Measurements from ENCODE around the gene NT5M. TPM values are rescaled to one million over a fixed set of nuclear protein-coding genes. Genes with fewer than 3 reads are reported as not detected.

The NT5M gene
- total RNA-seq, 2 experiments from 2014 or later: 7.7 to 8.1 TPM

GRCh38 chr17:17305281-17305801 is 2.2 kb downstream of the NT5M start:
- Mint-ChIP-seq H3K4me1 (ENCODE audit: low read depth) (peaks cover 28% of the 10 kb centered on the region), H3K27ac (peak overlapping the region; percentile 37), H3K9me3 (no peaks in the 10 kb centered on the region), H3K27me3 (ENCODE audit: low read depth) (no peaks in the 10 kb centered on the region), H3K4me3 (peak overlapping the region; percentile 61), H3K36me3 (ENCODE audit: low read depth) (peaks cover 2% of the 10 kb centered on the region)
- DNase-seq: peak; percentile 68
- intact Hi-C loops (cut with micrococcal nuclease): loop anchor here (2.0 kb wide), 2 partner anchors 129 to 263 kb away; partner anchors contain the start of gene MPRIP
- CTCF ChIA-PET: interaction anchor here (0.6 kb wide), 1 partner anchor 545 kb away, joined by 3 read pairs; no protein-coding TSS in a partner anchor

DNA sequence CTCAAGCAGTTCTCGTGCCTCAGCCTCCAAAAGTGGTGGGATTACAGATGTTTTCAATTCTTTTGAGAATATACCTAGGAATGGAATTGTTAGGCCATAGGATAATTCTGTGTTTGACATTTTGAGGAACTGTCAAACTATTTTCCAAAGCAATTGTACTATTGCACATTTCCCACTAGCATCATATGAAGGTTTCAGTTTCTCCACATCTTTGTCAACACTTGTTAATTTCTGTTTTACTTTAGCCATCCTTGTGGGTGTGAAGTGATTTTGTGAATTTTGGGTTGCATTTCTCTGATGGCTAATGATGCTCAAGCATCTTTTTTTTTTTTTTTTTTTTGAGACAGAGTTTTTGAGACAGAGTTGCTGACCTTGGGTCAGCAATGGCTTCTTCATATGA is 6.2 kb downstream of the NT5M start:
- CTCF ChIA-PET: interaction anchor here (0.7 to 1.3 kb wide), 2 partner anchors 39 to 242 kb away, joined by 3 to 4 read pairs; no protein-coding TSS in a partner anchor
- no peaks in the 10 kb centered on the region for H3K27me3 Mint-ChIP-seq (ENCODE audit: low read depth)
- peaks cover 17% of the 10 kb centered on the region for H3K4me1 Mint-ChIP-seq (ENCODE audit: low read depth)
- H3K9me3 Mint-ChIP-seq: no peaks in the 10 kb centered on the region
- no peak for DNase-seq
- peaks cover 6% of the 10 kb centered on the region for H3K36me3 Mint-ChIP-seq (ENCODE audit: low read depth)
- no peak overlapping the region for H3K4me3 Mint-ChIP-seq
- intact Hi-C loops (cut with micrococcal nuclease): no loop called here
- no peak overlapping the region for H3K27ac Mint-ChIP-seq

- intact Hi-C loops (cut with micrococcal nuclease): loop anchor here (1.0 to 5.0 kb wide), 3 partner anchors 41 to 312 kb away; no protein-coding TSS in a partner anchor
- Mint-ChIP-seq H3K4me1 (ENCODE audit: low read depth) (peaks cover 6% of the 10 kb centered on the region), H3K4me3 (no peak overlapping the region), H3K9me3 (no peaks in the 10 kb centered on the region), H3K36me3 (ENCODE audit: low read depth) (peaks cover 6% of the 10 kb centered on the region), H3K27me3 (ENCODE audit: low read depth) (no peaks in the 10 kb centered on the region), H3K27ac (no peak overlapping the region)
- CTCF ChIA-PET: interaction anchor here (0.7 to 2.4 kb wide), 9 partner anchors 33 to 294 kb away, joined by 3 to 12 read pairs (median 4); partner anchors contain the start of gene COPS3
- peak; percentile 84 for DNase-seq
These were observed 10.3 kb downstream of the NT5M start for GRCh38 chr17:17313350-17313991.

DNA sequence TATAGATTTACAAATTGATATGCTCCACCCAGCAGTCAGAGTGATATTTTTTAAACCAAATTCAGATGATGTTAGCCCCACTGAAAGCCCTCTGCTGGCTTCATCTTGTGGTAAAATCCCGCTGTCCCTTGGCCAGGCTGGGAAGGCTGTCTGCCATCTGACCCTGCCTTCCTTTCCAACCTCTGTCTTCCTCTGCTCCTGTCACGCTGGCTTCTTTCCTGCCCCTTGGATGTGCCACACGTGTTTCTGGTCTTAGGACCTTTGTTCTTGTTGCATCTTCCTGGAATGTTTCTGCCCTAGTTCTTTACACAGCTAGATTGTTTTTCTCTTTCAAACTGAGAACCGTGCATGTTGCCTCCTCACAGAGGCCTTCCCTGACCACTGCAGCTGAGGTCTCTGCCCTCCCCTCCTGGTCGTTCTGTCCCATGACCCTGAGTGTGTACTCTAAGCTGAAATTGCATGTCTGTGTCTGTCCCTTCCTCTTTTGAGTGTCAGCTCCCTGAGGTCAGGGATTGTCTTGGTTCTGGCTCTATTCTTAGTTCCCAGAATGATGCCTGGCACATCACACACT is 11.4 kb downstream of the NT5M start:
- DNase-seq: no peak
- H3K4me3 Mint-ChIP-seq: no peak overlapping the region
- CTCF ChIA-PET: interaction anchor here (0.7 to 2.2 kb wide), 7 partner anchors 8 to 611 kb away, joined by 3 to 12 read pairs (median 3); no protein-coding TSS in a partner anchor
- peaks cover 4% of the 10 kb centered on the region for H3K4me1 Mint-ChIP-seq (ENCODE audit: low read depth)
- peaks cover 4% of the 10 kb centered on the region for H3K36me3 Mint-ChIP-seq (ENCODE audit: low read depth)
- intact Hi-C loops (cut with micrococcal nuclease): loop anchor here (5.0 kb wide), 1 partner anchor 42 kb away; no protein-coding TSS in a partner anchor
- no peaks in the 10 kb centered on the region for H3K27me3 Mint-ChIP-seq (ENCODE audit: low read depth)
- H3K27ac Mint-ChIP-seq: no peak overlapping the region
- no peaks in the 10 kb centered on the region for H3K9me3 Mint-ChIP-seq

- DNase-seq: no peak
- Mint-ChIP-seq H3K27ac (no peak overlapping the region), H3K4me1 (ENCODE audit: low read depth) (peaks cover 3% of the 10 kb centered on the region), H3K4me3 (no peak overlapping the region), H3K36me3 (ENCODE audit: low read depth) (peaks cover 4% of the 10 kb centered on the region), H3K27me3 (ENCODE audit: low read depth) (no peaks in the 10 kb centered on the region), H3K9me3 (no peaks in the 10 kb centered on the region)
- intact Hi-C loops (cut with micrococcal nuclease): no loop called here
- CTCF ChIA-PET: interaction anchor here (0.6 to 2.2 kb wide), 11 partner anchors 9 to 965 kb away, joined by 3 to 12 read pairs (median 3); no protein-coding TSS in a partner anchor
These were observed 12.1 kb downstream of the NT5M start for GRCh38 chr17:17315142-17315821.

DNA sequence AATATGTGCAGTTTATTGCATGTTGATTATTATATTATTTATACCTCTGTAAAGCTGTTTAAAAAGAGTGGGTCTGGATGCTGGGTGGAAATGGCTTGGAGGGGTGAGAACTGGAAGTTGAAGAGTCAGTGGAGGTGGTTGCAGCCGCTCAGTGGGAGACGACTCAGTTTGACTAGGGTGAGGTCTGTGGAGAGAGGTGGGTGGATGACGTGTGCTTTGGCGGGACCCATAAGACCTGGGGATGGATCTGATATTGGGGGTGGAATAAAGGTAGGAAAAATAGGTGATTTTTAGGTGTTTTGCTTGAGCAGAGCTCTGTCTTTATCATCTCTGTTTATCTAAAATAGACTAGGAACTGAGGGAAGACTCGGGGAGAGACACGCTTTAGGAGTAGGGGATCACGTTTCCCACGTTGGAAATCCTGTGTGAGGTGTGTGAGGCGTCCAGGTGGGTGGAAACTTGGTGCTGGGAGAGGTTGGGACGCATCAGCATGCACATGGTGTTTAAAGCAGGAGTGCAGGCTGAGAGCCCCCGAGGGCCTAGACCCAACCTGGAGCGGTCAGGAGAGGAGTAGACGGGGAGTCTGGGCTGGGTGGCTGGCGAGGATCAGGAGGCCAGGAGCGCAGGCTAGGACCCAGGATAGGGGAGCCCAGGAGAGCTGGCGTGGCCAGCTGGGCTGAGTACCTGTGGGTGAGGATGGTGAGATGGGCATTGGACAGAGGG is 17.2 kb downstream of the NT5M start:
- H3K4me1 Mint-ChIP-seq (ENCODE audit: low read depth): no peaks in the 10 kb centered on the region
- H3K27ac Mint-ChIP-seq: no peak overlapping the region
- no peak overlapping the region for H3K4me3 Mint-ChIP-seq
- intact Hi-C loops (cut with micrococcal nuclease): no loop called here
- peaks cover 3% of the 10 kb centered on the region for H3K36me3 Mint-ChIP-seq (ENCODE audit: low read depth)
- H3K27me3 Mint-ChIP-seq (ENCODE audit: low read depth): no peaks in the 10 kb centered on the region
- CTCF ChIA-PET: no interaction called here
- no peaks in the 10 kb centered on the region for H3K9me3 Mint-ChIP-seq
- DNase-seq: no peak

DNA sequence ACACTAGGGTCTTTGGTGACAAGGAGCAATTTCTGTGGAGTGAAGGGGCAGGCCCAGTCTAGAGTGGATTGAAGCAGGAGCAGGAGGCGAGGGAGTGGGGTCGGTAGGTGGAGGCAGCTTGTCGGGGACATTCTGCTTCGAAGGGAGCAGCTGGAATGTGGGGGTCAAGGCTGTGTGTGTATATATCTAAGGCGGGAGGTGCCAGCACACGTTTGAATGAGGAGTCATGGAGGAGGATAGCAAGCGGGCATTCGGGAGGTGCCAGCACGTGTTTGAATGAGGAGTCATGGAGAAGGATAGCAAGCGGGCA is 17.7 kb downstream of the NT5M start:
- no peak for DNase-seq
- Mint-ChIP-seq H3K4me1 (ENCODE audit: low read depth) (no peaks in the 10 kb centered on the region), H3K36me3 (ENCODE audit: low read depth) (peaks cover 3% of the 10 kb centered on the region), H3K9me3 (no peaks in the 10 kb centered on the region), H3K4me3 (no peak overlapping the region), H3K27ac (no peak overlapping the region), H3K27me3 (ENCODE audit: low read depth) (no peaks in the 10 kb centered on the region)
- CTCF ChIA-PET: no interaction called here
- intact Hi-C loops (cut with micrococcal nuclease): no loop called here

- no peak for DNase-seq
- CTCF ChIA-PET: interaction anchor here (0.9 kb wide), 1 partner anchor 11 kb away, joined by 3 read pairs; no protein-coding TSS in a partner anchor
- Mint-ChIP-seq H3K27ac (no peak overlapping the region), H3K4me3 (no peak overlapping the region), H3K36me3 (ENCODE audit: low read depth) (peaks cover 3% of the 10 kb centered on the region), H3K4me1 (ENCODE audit: low read depth) (no peaks in the 10 kb centered on the region), H3K9me3 (no peaks in the 10 kb centered on the region), H3K27me3 (ENCODE audit: low read depth) (no peaks in the 10 kb centered on the region)
- intact Hi-C loops (cut with micrococcal nuclease): no loop called here
These were observed 18.3 kb downstream of the NT5M start for GRCh38 chr17:17321356-17322025.

- CTCF ChIA-PET: no interaction called here
- peaks cover 3% of the 10 kb centered on the region for H3K36me3 Mint-ChIP-seq (ENCODE audit: low read depth)
- no peak overlapping the region for H3K27ac Mint-ChIP-seq
- intact Hi-C loops (cut with micrococcal nuclease): no loop called here
- H3K27me3 Mint-ChIP-seq (ENCODE audit: low read depth): no peaks in the 10 kb centered on the region
- no peaks in the 10 kb centered on the region for H3K9me3 Mint-ChIP-seq
- DNase-seq: no peak
- no peaks in the 10 kb centered on the region for H3K4me1 Mint-ChIP-seq (ENCODE audit: low read depth)
- H3K4me3 Mint-ChIP-seq: no peak overlapping the region
These were observed 19.6 kb downstream of the NT5M start for GRCh38 chr17:17322516-17323510.

DNA sequence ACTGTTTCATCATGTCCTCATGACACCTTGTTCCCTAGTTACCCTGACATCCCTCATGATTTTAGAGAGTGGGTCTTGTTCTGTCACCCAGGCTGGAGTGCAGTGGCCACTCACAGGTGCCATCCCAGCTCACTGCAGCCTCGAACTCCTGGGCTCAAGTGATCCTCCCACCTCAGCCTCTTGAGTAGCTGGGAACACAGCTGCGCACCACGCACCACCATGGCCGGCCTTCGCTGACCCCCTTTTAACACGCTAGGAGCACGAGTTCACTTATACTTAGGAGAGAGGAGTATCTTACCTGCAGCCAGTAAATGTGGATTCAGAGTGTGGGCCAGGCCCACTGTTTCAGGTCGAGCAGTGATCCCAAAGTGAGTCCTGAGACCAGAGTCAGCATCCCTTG is 21.4 kb downstream of the NT5M start:
- DNase-seq: no peak
- CTCF ChIA-PET: no interaction called here

GRCh38 chr17:17325228-17325627 is 22.1 kb downstream of the NT5M start:
- CTCF ChIA-PET: no interaction called here

More for the DNA sequence above, 21.4 kb downstream of the NT5M start:
- Mint-ChIP-seq H3K9me3 (no peaks in the 10 kb centered on the region), H3K4me3 (no peak overlapping the region), H3K36me3 (ENCODE audit: low read depth) (peaks cover 3% of the 10 kb centered on the region), H3K27me3 (ENCODE audit: low read depth) (no peaks in the 10 kb centered on the region), H3K4me1 (ENCODE audit: low read depth) (no peaks in the 10 kb centered on the region), H3K27ac (no peak overlapping the region)
- intact Hi-C loops (cut with micrococcal nuclease): no loop called here

More at GRCh38 chr17:17325228-17325627, 22.1 kb downstream of the NT5M start:
- Mint-ChIP-seq H3K27me3 (ENCODE audit: low read depth) (no peaks in the 10 kb centered on the region), H3K36me3 (ENCODE audit: low read depth) (peaks cover 3% of the 10 kb centered on the region), H3K4me3 (no peak overlapping the region), H3K9me3 (no peaks in the 10 kb centered on the region), H3K27ac (no peak overlapping the region), H3K4me1 (ENCODE audit: low read depth) (no peaks in the 10 kb centered on the region)
- intact Hi-C loops (cut with micrococcal nuclease): no loop called here
- DNase-seq: no peak
